IMR-90 (cell line): ENCODE data around the gene NEDD4L. TPM values are rescaled to one million over a fixed set of nuclear protein-coding genes. Genes with fewer than 3 reads are reported as not detected.

ENCODE experiments used
- ATAC-seq: fragments of 200-7000 bp; cut with Tn5 transposase; 2 replicates; pipeline ENCODE4 v1.9.1; 2020; ENCODE audit warnings: low read depth, mild to moderate bottlenecking, moderate library complexity
- BruUV-seq: library from RNA; stranded (reverse); fragments of 400-500 nt; replicated peaks from 2 replicates; lab custom pipeline; 2021; lab: Mats Ljungman, UMichigan
- CTCF ChIA-PET: fragments of 300-600 bp; formaldehyde crosslinking; extraction: SDS; loops from one replicate; lab custom pipeline; 2021; ENCODE audit warnings: antibody characterized with exemption; lab: Yijun Ruan, JAX
- POLR2A ChIA-PET: fragments of 300-600 bp; sonication (Branson Sonifier 250); formaldehyde crosslinking; loops from one replicate; lab custom pipeline; 2022; ENCODE audit warnings: antibody characterized with exemption; ENCODE audit not compliant: unreplicated experiment; lab: Charles Lee
- DNase-seq: peaks from one replicate; pipeline ENCODE4 v3.0.0; 2013
- H2AFZ ChIP-seq: replicated peaks from 2 replicates; pipeline ENCODE3; 2013; ENCODE audit warnings: low read length, mild to moderate bottlenecking; ENCODE audit not compliant: poor library complexity
- H2AK5ac ChIP-seq: 2 replicates; pipeline ENCODE4 v1.6.1; 2013; ENCODE audit warnings: low read depth, low read length, inconsistent platforms
- H2AK9ac ChIP-seq: replicated peaks from 2 replicates; pipeline ENCODE3; 2013; ENCODE audit warnings: mild to moderate bottlenecking, low read depth, low read length, moderate library complexity; ENCODE audit not compliant: poor library complexity
- H2BK120ac ChIP-seq: 2 replicates; pipeline ENCODE4 v1.6.1; 2013; ENCODE audit warnings: low read depth, low read length, inconsistent platforms
- H2BK15ac ChIP-seq: 3 replicates; pipeline ENCODE4 v1.6.1; 2013; ENCODE audit warnings: low read depth, low read length, inconsistent platforms
- H2BK20ac ChIP-seq: 2 replicates; pipeline ENCODE4 v1.6.1; 2013; ENCODE audit warnings: low read depth, mild to moderate bottlenecking, inconsistent platforms, low read length, moderate library complexity
- H2BK5ac ChIP-seq: 2 replicates; pipeline ENCODE4 v1.6.1; 2013; ENCODE audit warnings: mild to moderate bottlenecking, low read depth, low read length, inconsistent platforms; ENCODE audit not compliant: poor library complexity, severe bottlenecking
- H3K14ac ChIP-seq: replicated peaks from 2 replicates; pipeline ENCODE4 v1.6.1; 2013; ENCODE audit warnings: low read depth, low read length, inconsistent platforms
- H3K18ac ChIP-seq: 2 replicates; pipeline ENCODE4 v1.6.1; 2013; ENCODE audit warnings: low read depth, low read length, control low read depth
- H3K23ac ChIP-seq: 2 replicates; pipeline ENCODE4 v1.6.1; 2013; ENCODE audit warnings: low read depth, low read length, inconsistent platforms
- H3K27ac ChIP-seq: 2 replicates; pipeline ENCODE4 v1.5.1; 2013; ENCODE audit warnings: mild to moderate bottlenecking, control low read depth, low read length; ENCODE audit not compliant: insufficient read depth
- H3K27me3 ChIP-seq: 2 replicates; pipeline ENCODE4 v1.6.1; 2013; ENCODE audit warnings: low read length; ENCODE audit not compliant: control insufficient read depth, insufficient read depth
- H3K36me3 ChIP-seq: 2 replicates; pipeline ENCODE4 v1.6.1; 2013; ENCODE audit warnings: low read length, mixed read lengths; ENCODE audit not compliant: control insufficient read depth, insufficient read depth
- H3K4ac ChIP-seq: 2 replicates; pipeline ENCODE4 v1.6.1; 2013; ENCODE audit warnings: low read depth, low read length, inconsistent platforms
- H3K4me1 ChIP-seq: 2 replicates; pipeline ENCODE4 v1.6.1; 2013; ENCODE audit warnings: low read length, mixed read lengths; ENCODE audit not compliant: control insufficient read depth, insufficient read depth
- H3K4me2 ChIP-seq: 2 replicates; pipeline ENCODE4 v1.6.1; 2013; ENCODE audit warnings: low read depth, mild to moderate bottlenecking, control low read depth, low read length, moderate library complexity
- H3K4me3 ChIP-seq: 2 replicates; pipeline ENCODE4 v1.5.1; 2013; ENCODE audit warnings: low read depth, mild to moderate bottlenecking, control low read depth, low read length, moderate library complexity; ENCODE audit not compliant: insufficient read depth
- H3K56ac ChIP-seq: 2 replicates; pipeline ENCODE4 v1.6.1; 2013; ENCODE audit warnings: low read length, inconsistent platforms; ENCODE audit not compliant: insufficient read depth; ENCODE audit errors: extremely low read depth
- H3K79me1 ChIP-seq, 2 experiments: 2 replicates each; pipeline ENCODE4 v1.6.1; 2013; ENCODE audit warnings: low read length in 2 of 2, inconsistent platforms in 1 of 2, low read depth in 1 of 2
- H3K9ac ChIP-seq: 2 replicates; pipeline ENCODE4 v1.6.1; 2013; ENCODE audit warnings: low read depth, low read length, control low read depth
- H3K9me1 ChIP-seq: 2 replicates; pipeline ENCODE4 v1.6.1; 2013; ENCODE audit warnings: low read length, inconsistent platforms; ENCODE audit not compliant: insufficient read depth
- H3K9me3 ChIP-seq: 2 replicates; pipeline ENCODE4 v1.6.1; 2013; ENCODE audit warnings: low read length; ENCODE audit not compliant: control insufficient read depth, insufficient read depth
- H4K20me1 ChIP-seq: 2 replicates; pipeline ENCODE4 v1.6.1; 2013; ENCODE audit warnings: low read length, inconsistent platforms; ENCODE audit not compliant: insufficient read depth
- H4K5ac ChIP-seq: 2 replicates; pipeline ENCODE4 v1.6.1; 2013; ENCODE audit warnings: mild to moderate bottlenecking, low read depth, low read length, control low read depth
- H4K8ac ChIP-seq, 2 experiments: 2 replicates each; pipeline ENCODE4 v1.6.1; 2013; ENCODE audit warnings: low read depth in 2 of 2, low read length in 2 of 2, control low read depth in 1 of 2, inconsistent platforms in 1 of 2
- H4K91ac ChIP-seq: 2 replicates; pipeline ENCODE4 v1.6.1; 2013; ENCODE audit warnings: low read depth, low read length, inconsistent platforms; ENCODE audit not compliant: insufficient read depth
- MAFK ChIP-seq: IDR thresholded peaks from 2 replicates; pipeline ENCODE4 v1.6.1; 2012; ENCODE audit warnings: low read depth, low read length, improper control_type of control experiment
- NFE2L2 ChIP-seq: fragments of 150-350 bp; IDR thresholded peaks from 2 replicates; pipeline ENCODE4 v1.6.1; 2016; ENCODE audit warnings: low read depth, mild to moderate bottlenecking, low read length
- SMC3 ChIP-seq: fragments of 150-350 bp; IDR thresholded peaks from 2 replicates; pipeline ENCODE4 v1.6.1; 2016; ENCODE audit warnings: low read depth, mild to moderate bottlenecking, antibody characterized with exemption, low read length, moderate library complexity
- WGBS, 2 experiments: methylation state at CpG; one replicate each; pipeline versions ENCODE4 v1.1.5 to v1.1.7; 2013; ENCODE audit warnings: missing lambda C conversion rate in 2 of 2; ENCODE audit not compliant: insufficient read length in 1 of 2; ENCODE audit errors: extremely low coverage in 2 of 2; 5-methylcytosine and 5-hydroxymethylcytosine counted together
- dilution Hi-C: fragments of 300-500 bp; cut with HindIII; formaldehyde crosslinking; loops from one replicate; pipeline ENCODE4 v1.14.3; 2018; ENCODE audit warnings: low sequenced_read_pairs; ENCODE audit not compliant: unreplicated experiment
- in situ Hi-C: fragments of 300-500 bp; cut with MboI; formaldehyde crosslinking; loops from 3 replicates; pipeline ENCODE4 v1.14.3; 2019; ENCODE audit warnings: low sequenced_read_pairs, inconsistent platforms, mixed read lengths
- intact Hi-C: fragments of 100-400 bp; cut with micrococcal nuclease; formaldehyde crosslinking; loops from 2 replicates; pipeline ENCODE4 v1.10.0; 2022
- polyA plus RNA-seq, 3 experiments: library from polyadenylated mRNA; depleted of rRNA; stranded (reverse); fragments of >200 nt; gene quantifications; 2 replicates each; pipeline ENCODE4 v1.2.3, GENCODE V29; 2012; ENCODE audit warnings: low replicate concordance in 1 of 3
- total RNA-seq: library from RNA; depleted of rRNA; stranded (reverse); fragments of >200 nt; gene quantifications from 2 replicates; pipeline ENCODE4 v1.2.3, GENCODE V29; 2012

NEDD4L gene
- total and polyA plus RNA-seq, 2 of the 4 experiments (the other 2 are of a cell fraction), result 10.0 to 10.9 TPM

GRCh38 chr18:58313491-58314032 lies 269.5 kb downstream of the NEDD4L start:
- Histone ChIP-seq H3K27ac (no peak overlapping the region), H2BK15ac (0 out of 3 replicates have a peak overlapping the region, but pooled peaks have one; percentile 35), H4K20me1 (no peaks in the 10 kb centered on the region), H2BK20ac (no peak overlapping the region; the same call in 1 of the 2 replicates), H4K8ac (no peak overlapping the region; a peak in 1 of 4 replicates), H3K9ac (no peak overlapping the region), H3K56ac (no peak overlapping the region), H3K18ac (peak overlapping the region; percentile 43; the same call in 1 of the 2 replicates), H2AK5ac (peak overlapping the region; percentile 20; the same call in 1 of the 2 replicates), H3K9me1 (peaks cover 7% of the 10 kb centered on the region), H2AK9ac (no peak overlapping the region), H3K4me3 (no peak overlapping the region), H3K4me1 (peaks cover 13% of the 10 kb centered on the region; the same call in 1 of the 2 replicates), H3K23ac (peak overlapping the region; percentile 34; the same call in 1 of the 2 replicates), H3K4me2 (no peak overlapping the region), H2BK120ac (no peak overlapping the region; the same call in 1 of the 2 replicates), H3K9me3 (no peaks in the 10 kb centered on the region), H3K36me3 (no peaks in the 10 kb centered on the region), H4K5ac (no peak overlapping the region), H3K79me1 (no peaks in the 10 kb centered on the region), H4K91ac (no peak overlapping the region), H2AFZ (no peak overlapping the region), H3K14ac (no peak overlapping the region), H2BK5ac (no peak overlapping the region), H3K27me3 (peaks cover under 1% of the 10 kb centered on the region; the same call in 1 of the 2 replicates), H3K4ac (no peak overlapping the region)
- dilution Hi-C loops (no loop called here), intact Hi-C loops (loop anchor here (2.0 kb wide), 1 partner anchor 271 kb away; no protein-coding TSS in a partner anchor), in situ Hi-C loops (no loop called here)
- BruUV-seq, result no TSS peak
- no peak for ATAC-seq
- POLR2A ChIA-PET, result no interaction called here
- CTCF ChIA-PET, result interaction anchor here (1.9 kb wide), 1 partner anchor 8 kb away, joined by 4 read pairs; no protein-coding TSS in a partner anchor
- no peak for TF ChIP-seq MAFK
- no peak for TF ChIP-seq NFE2L2
- TF ChIP-seq SMC3, result no peak
- no peak for DNase-seq
- 92% methylated on average over 4 of the region's 5 CpGs; no CpG with 5 or more reads in 1 of the 2 experiments for WGBS, 2 experiments
